ENCODE results near the gene FBXO33.
"Not testable (repeated sequence)": the region's sequence is repeated elsewhere in the genome, so short reads cannot be mapped to it uniquely, and the experiment has no call there.

The FBXO33 gene

DNA sequence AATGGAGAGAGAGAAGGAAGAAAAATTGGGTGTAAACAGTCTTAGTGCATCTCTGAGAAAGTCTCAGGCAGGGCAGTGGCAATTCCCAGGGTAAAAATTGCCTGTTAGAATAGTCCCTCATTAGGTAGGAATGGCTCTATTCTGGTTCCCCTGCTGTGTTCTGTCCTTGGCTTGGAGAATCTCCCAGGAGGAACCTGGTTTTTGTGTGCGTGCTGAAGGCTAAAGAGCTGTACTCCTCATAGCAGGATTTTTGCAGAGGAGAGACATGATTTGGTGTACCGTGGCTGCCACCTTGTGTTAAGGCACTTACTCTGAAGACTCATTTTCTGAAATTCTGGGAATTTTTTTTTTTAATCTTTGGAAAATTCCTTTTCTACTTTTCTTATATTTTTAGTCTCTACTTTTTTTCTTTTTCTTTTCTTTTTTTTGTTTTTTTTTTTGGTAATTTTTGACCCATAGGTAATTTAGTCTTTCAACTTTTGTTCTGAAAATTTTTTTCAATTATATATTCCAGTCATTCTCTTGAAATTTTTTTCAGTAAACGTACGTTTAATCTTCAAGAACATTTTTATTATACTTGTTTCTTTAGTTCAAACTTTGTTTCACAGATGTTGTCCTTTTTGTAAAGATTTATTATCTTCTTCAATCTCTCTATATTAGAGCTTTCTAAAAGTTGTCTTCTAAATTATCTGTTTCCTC is 63.8 kb downstream of the FBXO33 start:
- DNase-seq = peak; percentile 60

GRCh38 chr14:39367387-39367751 is 64.9 kb downstream of the FBXO33 start:
- no peak for DNase-seq

DNA sequence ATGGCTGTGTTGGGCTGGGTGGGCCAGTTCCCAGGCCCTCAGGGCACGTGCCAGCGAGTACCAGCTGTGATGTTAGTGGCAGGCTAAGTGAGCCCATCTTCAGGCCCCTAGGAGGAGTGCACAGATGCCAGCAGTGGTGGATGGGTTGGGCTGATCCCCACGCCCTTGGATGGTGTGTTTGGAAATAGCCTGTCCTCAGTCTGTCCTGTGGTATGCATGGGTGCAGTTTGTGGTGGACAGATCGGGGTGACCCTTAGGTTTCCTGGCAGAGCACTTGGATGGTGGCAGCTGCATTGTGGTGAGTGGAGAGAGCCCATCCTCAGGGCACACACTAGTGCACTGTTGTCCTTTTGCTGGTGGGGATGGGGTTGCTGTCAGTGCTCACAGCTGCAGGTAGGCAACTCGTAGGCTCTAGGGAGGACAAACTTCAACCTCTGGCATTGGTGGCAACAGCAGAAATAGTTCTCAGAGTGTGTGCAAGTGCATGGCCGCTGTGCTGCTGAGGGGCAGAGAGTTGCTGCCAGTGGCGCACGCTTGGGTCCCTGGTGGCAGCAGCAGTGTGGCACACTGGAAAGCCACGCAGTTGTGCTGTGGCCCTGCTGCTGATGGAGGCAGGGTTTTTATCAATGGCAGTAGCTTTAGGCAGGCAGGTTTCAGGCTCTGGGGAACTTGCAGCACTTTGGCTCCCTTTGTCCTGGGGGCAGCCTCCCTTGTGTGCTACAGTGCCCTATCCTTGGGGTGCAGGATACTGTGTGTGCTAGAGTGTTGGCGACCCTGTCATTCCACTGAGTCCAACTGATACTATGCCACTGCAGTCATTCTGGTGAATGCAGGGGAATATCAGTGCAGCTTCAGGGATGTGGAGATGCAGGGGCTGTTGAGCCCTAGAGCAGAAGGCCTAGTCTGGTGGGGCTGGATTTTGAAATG is 65.5 kb downstream of the FBXO33 start:
- no peak for DNase-seq

GRCh38 chr14:39365354-39365753 is 66.9 kb downstream of the FBXO33 start:
- no peak for DNase-seq

GRCh38 chr14:39364509-39364908 is 67.7 kb downstream of the FBXO33 start:
- no peak for DNase-seq

- DNase-seq = not testable (repeated sequence)
Measured at GRCh38 chr14:39361556-39361955, 70.7 kb downstream of the FBXO33 start.

DNA sequence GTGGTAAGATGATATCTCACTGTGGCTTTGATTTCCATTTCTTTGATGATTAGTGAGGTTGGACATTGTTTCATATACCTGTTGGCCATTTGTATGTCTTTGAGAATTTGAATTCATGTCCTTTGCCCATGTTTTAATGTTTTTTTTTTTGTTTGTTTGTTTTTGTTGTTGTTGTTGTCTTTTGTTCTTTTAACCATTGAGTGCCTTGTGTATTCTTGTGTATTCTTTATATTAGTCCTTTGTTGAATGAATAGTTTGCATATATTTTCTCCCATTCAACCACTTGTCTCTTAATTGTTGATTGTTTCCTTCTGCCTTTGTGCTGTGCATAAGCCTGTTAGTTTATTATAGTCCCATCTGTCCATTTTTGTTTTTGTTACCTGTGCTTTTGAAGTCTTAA is 71.9 kb downstream of the FBXO33 start:
- DNase-seq = no peak

DNA sequence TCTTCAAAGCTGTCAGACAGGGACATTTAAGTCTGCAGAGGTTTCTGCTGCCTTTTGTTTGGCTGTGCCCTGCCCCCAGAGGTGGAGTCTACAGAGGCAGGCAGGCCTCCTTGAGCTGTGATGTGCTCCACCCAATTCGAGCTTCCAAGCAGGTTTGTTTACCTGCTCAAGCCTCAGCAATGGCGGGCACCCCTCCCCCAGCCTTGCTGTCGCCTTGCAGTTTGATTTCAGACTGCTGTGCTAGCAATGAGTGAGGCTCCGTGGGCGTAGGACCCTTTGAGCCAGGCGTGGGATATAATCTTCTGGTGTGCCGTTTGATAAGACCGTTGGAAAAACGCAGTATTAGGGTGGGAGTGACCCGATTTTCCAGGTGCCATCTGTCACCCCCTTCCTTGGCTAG is 73.2 kb downstream of the FBXO33 start:
- DNase-seq = not testable (repeated sequence)

- no peak for DNase-seq
Measured at GRCh38 chr14:39351708-39352107, 80.5 kb downstream of the FBXO33 start.

GRCh38 chr14:39350866-39351265 is 81.4 kb downstream of the FBXO33 start:
- no peak for DNase-seq
